GM10266 (cell line): ENCODE results near the gene TSPO2.

ENCODE experiments used
- DNase-seq: peaks from one replicate; pipeline ENCODE4 v3.0.0; 2012; ENCODE audit errors: extremely low spot score
- TF ChIP-seq, protein P1 (sequence below): IDR thresholded peaks from 2 replicates; pipeline ENCODE4 v1.5.1; 2012; ENCODE audit warnings: mild to moderate bottlenecking, low read depth; ENCODE audit not compliant: control insufficient read depth, insufficient read depth; ENCODE audit errors: missing control alignments

Gene TSPO2

DNA sequence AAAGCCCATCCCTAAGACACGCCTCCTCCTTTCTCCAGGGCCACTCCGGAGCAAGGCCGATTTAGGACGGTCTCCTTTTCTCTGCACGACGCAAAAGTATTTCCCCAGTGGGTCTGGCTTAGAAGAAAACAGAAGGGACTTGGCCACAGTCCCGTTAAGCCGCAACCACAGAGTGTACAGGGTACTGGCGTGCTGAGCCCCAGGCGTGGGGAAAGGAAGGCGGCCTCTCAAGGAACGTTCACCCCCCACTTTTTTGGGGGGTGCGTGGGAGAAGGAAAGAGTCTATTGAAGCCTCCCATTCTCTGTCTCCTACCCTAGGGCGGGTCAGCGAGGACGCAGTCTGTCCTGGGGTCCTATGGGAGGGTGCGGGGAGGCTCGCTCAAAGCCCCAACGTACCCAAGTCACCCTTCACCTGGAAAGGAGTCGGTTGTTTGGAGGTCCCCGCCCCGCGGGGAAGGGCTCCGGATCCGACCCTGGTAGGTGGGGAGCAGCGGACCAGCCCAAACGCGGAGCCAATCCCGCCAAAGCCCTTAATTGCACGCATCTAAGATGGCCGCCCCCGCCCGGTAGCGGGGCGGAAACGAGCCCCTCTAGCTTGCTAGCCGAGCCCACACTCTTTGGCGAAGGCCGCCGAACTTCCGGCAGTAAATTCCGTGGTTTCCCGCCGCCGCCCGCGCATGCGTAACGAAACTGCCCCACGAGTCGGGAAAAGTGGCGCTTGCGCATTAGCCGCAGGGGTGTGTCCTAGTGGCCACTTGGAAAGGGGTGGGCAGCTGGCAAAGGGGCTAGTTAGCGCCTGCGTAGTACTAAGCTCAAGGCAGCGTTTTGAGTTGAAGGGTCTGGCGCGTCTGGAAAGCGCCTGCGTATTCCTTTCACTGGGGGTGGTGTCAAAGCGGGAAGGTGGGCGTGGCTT is 29.9 kb downstream of the TSPO2 start, which contains the start of gene OARD1:
TSS of gene OARD1 (minus strand) at position 434 of the 913 bp plus-strand sequence. CDS start 722 bp downstream, outside the sequence.
- TF ChIP-seq, protein P1, sequence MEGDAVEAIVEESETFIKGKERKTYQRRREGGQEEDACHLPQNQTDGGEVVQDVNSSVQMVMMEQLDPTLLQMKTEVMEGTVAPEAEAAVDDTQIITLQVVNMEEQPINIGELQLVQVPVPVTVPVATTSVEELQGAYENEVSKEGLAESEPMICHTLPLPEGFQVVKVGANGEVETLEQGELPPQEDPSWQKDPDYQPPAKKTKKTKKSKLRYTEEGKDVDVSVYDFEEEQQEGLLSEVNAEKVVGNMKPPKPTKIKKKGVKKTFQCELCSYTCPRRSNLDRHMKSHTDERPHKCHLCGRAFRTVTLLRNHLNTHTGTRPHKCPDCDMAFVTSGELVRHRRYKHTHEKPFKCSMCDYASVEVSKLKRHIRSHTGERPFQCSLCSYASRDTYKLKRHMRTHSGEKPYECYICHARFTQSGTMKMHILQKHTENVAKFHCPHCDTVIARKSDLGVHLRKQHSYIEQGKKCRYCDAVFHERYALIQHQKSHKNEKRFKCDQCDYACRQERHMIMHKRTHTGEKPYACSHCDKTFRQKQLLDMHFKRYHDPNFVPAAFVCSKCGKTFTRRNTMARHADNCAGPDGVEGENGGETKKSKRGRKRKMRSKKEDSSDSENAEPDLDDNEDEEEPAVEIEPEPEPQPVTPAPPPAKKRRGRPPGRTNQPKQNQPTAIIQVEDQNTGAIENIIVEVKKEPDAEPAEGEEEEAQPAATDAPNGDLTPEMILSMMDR, result no peak

DNA sequence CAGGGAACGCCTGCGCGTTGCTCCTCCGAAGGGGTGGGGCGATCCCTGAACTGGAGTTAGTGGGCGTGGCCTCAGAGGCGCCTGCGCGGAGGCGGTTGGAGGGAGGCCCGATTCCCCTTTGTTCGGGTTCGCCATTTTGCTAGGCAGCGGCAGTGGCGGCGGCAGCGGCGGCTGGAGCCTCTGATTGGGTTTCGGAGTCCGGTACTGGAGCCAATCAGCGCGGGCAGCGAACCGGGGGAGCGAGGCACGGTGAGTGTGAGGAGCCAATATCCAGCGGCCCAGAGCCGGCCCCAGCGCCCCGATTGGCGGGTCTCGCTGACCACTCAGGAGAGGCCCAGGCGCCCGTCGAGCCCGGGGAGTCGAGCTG is 30.6 kb downstream of the TSPO2 start, which contains the start of gene NFYA:
TSS of gene NFYA (plus strand) at position 139 of the 367 bp plus-strand sequence. CDS start 6,116 bp downstream, outside the sequence.
- DNase-seq, result peak; percentile 97
- TF ChIP-seq, protein P1, result no peak

More for the DNA sequence above, 29.9 kb downstream of the TSPO2 start, which contains the start of gene OARD1:
- peak; percentile 65 for DNase-seq

DNA sequence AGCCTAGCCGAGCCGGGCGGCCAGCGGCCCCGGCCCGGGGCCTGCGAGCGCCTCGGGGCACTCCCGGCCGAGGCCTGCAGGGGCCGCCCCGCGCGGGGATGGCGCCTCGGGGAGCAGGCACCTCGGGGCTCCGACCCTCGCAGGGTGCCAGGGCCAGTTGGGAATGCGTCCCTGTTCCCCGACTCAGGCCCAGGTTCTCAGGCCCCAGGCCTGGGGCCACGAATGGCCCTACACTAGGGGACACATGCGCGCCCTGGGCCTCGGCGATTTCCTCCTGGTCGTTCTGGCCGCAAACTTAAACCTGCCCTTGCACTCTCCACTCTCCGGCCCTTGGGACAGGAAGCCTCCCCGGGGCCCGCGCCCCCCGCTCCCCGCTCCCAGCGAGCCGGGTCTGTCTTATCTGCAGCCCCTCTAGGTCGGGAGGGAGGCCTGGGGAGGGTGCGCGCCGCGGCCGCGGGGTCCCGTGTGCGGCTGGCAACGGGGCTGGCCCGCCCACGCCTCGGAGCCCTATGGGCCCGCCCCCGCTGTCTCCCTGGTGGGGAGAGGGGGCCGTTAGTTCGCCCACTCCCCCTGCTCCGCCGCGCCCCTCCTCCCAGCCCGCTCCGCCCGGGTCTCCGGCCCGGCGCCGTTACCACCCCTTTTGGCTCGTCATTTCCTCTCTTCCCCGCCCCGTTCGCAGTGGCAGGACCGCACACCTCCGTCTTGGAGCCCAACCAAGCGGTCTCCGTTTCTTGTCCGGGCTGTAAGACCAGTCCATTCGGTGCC is 31.1 kb downstream of the TSPO2 start:
- DNase-seq, result peak; percentile 78
- TF ChIP-seq, protein P1, result peak; percentile 12

DNA sequence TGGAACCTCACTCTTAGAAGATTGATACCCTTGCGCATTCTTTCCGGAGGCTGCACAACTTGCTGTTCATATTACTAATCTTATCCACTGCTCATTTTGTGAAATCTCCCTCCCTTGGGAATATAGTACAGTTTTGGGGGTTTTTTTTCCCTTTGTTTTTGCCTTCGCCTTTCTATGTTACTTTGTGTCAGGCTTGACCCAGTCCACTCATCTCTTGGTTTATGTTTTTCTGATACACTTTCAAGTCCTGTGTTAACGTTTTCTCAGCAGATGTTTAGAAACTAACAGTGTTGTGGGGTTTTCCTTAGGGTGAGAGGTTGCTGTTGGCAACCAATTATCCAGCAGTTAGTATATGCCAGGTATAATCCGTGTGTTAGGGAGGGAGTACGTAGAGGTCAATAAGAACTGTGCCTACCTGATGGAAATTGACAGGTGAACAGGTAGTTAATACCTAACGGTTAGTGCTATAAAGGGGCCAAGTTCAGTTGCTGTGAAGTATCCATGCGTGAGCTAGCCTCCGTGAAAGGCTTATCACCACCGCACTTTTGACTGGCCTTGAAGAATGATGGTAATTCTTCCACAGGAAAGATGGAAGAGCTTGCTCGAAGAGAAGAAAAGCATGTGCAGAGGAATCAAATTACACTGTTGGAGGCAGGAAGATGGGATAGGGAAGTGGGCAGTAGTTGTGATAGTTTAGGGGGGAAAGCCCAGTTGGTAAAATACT is 31.9 kb downstream of the TSPO2 start:
- DNase-seq, result peak; percentile 18
- TF ChIP-seq, protein P1, result no peak

DNA sequence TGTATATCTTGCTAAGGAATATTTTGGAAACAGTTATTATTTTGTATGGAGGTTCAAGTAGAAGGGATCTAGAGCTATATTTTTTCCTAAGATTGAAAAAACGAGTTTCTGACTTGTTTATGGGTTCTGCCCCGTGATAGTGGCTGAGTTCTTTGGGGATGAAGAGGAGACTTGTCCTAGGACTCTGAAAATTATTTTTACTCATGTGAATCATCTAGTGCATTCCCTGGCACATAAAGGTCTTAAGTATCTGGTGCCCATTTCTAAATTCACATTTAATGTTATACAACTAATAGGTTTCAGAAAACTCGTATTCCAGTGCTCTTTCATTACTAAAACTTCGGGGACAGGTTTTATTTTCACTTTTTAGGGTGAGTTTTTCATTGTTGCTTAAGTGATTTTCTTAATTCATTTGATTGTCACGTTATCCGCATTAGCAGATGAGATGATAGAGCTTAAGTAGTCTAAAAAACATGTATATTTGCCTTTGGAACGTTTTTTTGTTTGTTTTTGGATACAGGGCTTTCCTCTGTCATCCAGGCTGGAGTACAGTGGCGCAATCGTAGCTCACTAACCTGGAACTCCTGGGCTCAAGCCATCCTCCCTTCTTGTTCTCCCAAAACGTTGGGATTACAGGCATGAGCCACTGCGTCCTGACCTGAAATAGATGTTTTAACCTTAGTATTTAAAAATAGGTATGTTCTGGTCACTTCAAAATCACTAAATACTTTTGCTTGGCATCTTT is 32.6 kb downstream of the TSPO2 start:
- TF ChIP-seq, protein P1, result no peak
- DNase-seq, result no peak
